Measurements from ENCODE around the gene TMEM82. TPM values are rescaled to one million over a fixed set of nuclear protein-coding genes. Genes with fewer than 3 reads are reported as not detected.

TMEM82 gene
- total and polyA plus RNA-seq, 12 donors = 0.14 TPM; not detected in 11

- Histone ChIP-seq H3K4me3 (no peak overlapping the region), H3K4me1 (replicated peaks in 1 of 2) (peaks cover 4 to 30% of the 10 kb centered on the region in 2 donors), H3K27me3 (peaks cover 1% of the 10 kb centered on the region), H3K9me3 (replicated peaks in 1 of 3) (no peaks in the 10 kb centered on the region), H3K27ac (no peak overlapping the region), H3K36me3 (replicated peaks in 1 of 2) (no peaks in the 10 kb centered on the region)
- DNase-seq = no peak
- no peak for TF ChIP-seq CTCF (IDR thresholded peaks at IDR 0.05)
- no peak for TF ChIP-seq POLR2A (IDR thresholded peaks at IDR 0.05)
- WGBS, 4 donors = 72 to 92% (median 88%) methylated on average over 9 to 10 of the region's 10 CpGs
- intact Hi-C loops (cut with DNase I) = no loop called here
Observed at GRCh38 chr1:15753776-15754175, 11.5 kb downstream of the TMEM82 start.

GRCh38 chr1:15755021-15755645 is 12.8 kb downstream of the TMEM82 start:
- DNase-seq = no peak
- TF ChIP-seq POLR2A (IDR thresholded peaks at IDR 0.05) (no peak), CTCF (IDR thresholded peaks at IDR 0.05) (no peak)
- intact Hi-C loops (cut with DNase I) = no loop called here
- Histone ChIP-seq H3K27ac (no peak overlapping the region), H3K4me3 (no peak overlapping the region), H3K9me3 (replicated peaks in 1 of 3) (no peaks in the 10 kb centered on the region), H3K4me1 (replicated peaks in 1 of 2) (peaks cover 6 to 31% of the 10 kb centered on the region in 2 donors), H3K27me3 (peaks cover 7% of the 10 kb centered on the region), H3K36me3 (replicated peaks in 1 of 2) (no peaks in the 10 kb centered on the region)
- WGBS, 4 donors = 84 to 97% (median 94%) methylated on average over 2 of the region's 2 CpGs

- peaks cover 7% of the 10 kb centered on the region for H3K27me3 ChIP-seq
- peaks cover 6 to 30% of the 10 kb centered on the region in 2 donors for H3K4me1 ChIP-seq (replicated peaks in 1 of 2)
- H3K27ac ChIP-seq = no peak overlapping the region
- intact Hi-C loops (cut with DNase I) = no loop called here
- WGBS, 4 donors = 59 to 78% (median 72%) methylated on average over 4 of the region's 4 CpGs; no CpG with 5 or more reads in 1 of the 4 donors
- no peaks in the 10 kb centered on the region for H3K36me3 ChIP-seq (replicated peaks in 1 of 2)
- no peaks in the 10 kb centered on the region for H3K9me3 ChIP-seq (replicated peaks in 1 of 3)
- TF ChIP-seq POLR2A (IDR thresholded peaks at IDR 0.05) (no peak), CTCF (IDR thresholded peaks at IDR 0.05) (no peak)
- H3K4me3 ChIP-seq = no peak overlapping the region
- DNase-seq = peak in 1 of 7 donors; percentile 39
Observed at GRCh38 chr1:15755646-15756040, 13.3 kb downstream of the TMEM82 start.

GRCh38 chr1:15756143-15757015 is 14.1 kb downstream of the TMEM82 start:
- no peak overlapping the region for H3K27ac ChIP-seq
- H3K4me3 ChIP-seq = no peak overlapping the region
- no peak for DNase-seq
- TF ChIP-seq POLR2A (IDR thresholded peaks at IDR 0.05) (no peak), CTCF (IDR thresholded peaks at IDR 0.05) (no peak)
- no peaks in the 10 kb centered on the region for H3K9me3 ChIP-seq (replicated peaks in 1 of 3)
- intact Hi-C loops (cut with DNase I) = no loop called here
- WGBS, 4 donors = 69 to 83% (median 77%) methylated on average over 12 to 21 of the region's 21 CpGs
- peaks cover 6 to 30% of the 10 kb centered on the region in 2 donors for H3K4me1 ChIP-seq (replicated peaks in 1 of 2)
- H3K36me3 ChIP-seq (replicated peaks in 1 of 2) = no peaks in the 10 kb centered on the region
- peaks cover 7% of the 10 kb centered on the region for H3K27me3 ChIP-seq
